PC-3 (cell line): ENCODE data around the gene SGMS1. TPM values are rescaled to one million over a fixed set of nuclear protein-coding genes. Genes with fewer than 3 reads are reported as not detected.
A peak's percentile ranks its signal among the peaks of the same experiment; 100 is the strongest.

ENCODE experiments used
- ATAC-seq: fragments of 200-7000 bp; cut with Tn5 transposase; 2 replicates; pipeline ENCODE4 v1.9.1; 2020; ENCODE audit warnings: mild to moderate bottlenecking, moderate library complexity
- BruUV-seq: library from RNA; stranded (reverse); fragments of 400-500 nt; replicated peaks from 2 replicates; lab custom pipeline; 2021; lab: Mats Ljungman, UMichigan
- CTCF ChIA-PET: fragments of 300-600 bp; sonication (Branson Sonifier 250); formaldehyde crosslinking; loops from one replicate; lab custom pipeline; 2022; ENCODE audit warnings: antibody characterized with exemption; lab: Charles Lee
- POLR2A ChIA-PET: fragments of 300-600 bp; sonication (Branson Sonifier 250); formaldehyde crosslinking; loops from one replicate; lab custom pipeline; 2022; ENCODE audit warnings: antibody characterized with exemption; ENCODE audit not compliant: unreplicated experiment; lab: Charles Lee
- DNase-seq: peaks from one replicate; pipeline ENCODE4 v3.0.0-alpha.2; 2015
- H2AFZ ChIP-seq: fragments of 300-600 bp; sonication (generic); 2 replicates; pipeline ENCODE4 v1.6.0; 2016; ENCODE audit warnings: antibody characterized with exemption, low read length
- H3F3A ChIP-seq: fragments of 300-600 bp; sonication (generic); one replicate; pipeline ENCODE4 v1.6.0; 2017; ENCODE audit warnings: antibody characterized with exemption, low read length, control low read depth, mild to moderate bottlenecking; ENCODE audit not compliant: unreplicated experiment
- H3K27ac ChIP-seq: fragments of 300-600 bp; sonication (generic); 2 replicates; pipeline ENCODE4 v1.5.1; 2016; ENCODE audit warnings: mild to moderate bottlenecking, low read length
- H3K27me3 ChIP-seq: fragments of 300-600 bp; sonication (generic); 2 replicates; pipeline ENCODE4 v1.6.1; 2016; ENCODE audit warnings: low read length, mixed read lengths
- H3K36me3 ChIP-seq: fragments of 300-600 bp; sonication (generic); 2 replicates; pipeline ENCODE4 v1.6.1; 2016; ENCODE audit warnings: low read depth, mixed run types, low read length, mixed read lengths
- H3K4me1 ChIP-seq: fragments of 300-600 bp; sonication (generic); 2 replicates; pipeline ENCODE4 v1.5.1; 2016; ENCODE audit warnings: low read length; ENCODE audit not compliant: insufficient read depth
- H3K4me2 ChIP-seq: fragments of 300-600 bp; sonication (generic); 2 replicates; pipeline ENCODE4 v1.6.0; 2016; ENCODE audit warnings: low read length
- H3K4me3 ChIP-seq: fragments of 300-600 bp; sonication (generic); 2 replicates; pipeline ENCODE4 v1.5.1; 2016; ENCODE audit warnings: mild to moderate bottlenecking, low read length, mixed read lengths
- H3K79me2 ChIP-seq: fragments of 300-600 bp; sonication (generic); 2 replicates; pipeline ENCODE4 v1.6.1; 2017; ENCODE audit warnings: low read length, mixed read lengths
- H3K9ac ChIP-seq: fragments of 300-600 bp; sonication (generic); 2 replicates; pipeline ENCODE4 v1.6.0; 2016; ENCODE audit warnings: mild to moderate bottlenecking, low read length
- H3K9me2 ChIP-seq: fragments of 300-600 bp; sonication (generic); replicated peaks from 2 replicates; pipeline ENCODE4 v1.6.1; 2016; ENCODE audit warnings: mixed run types, low read length, mixed read lengths
- H3K9me3 ChIP-seq: fragments of 300-600 bp; sonication (generic); 2 replicates; pipeline ENCODE4 v1.6.1; 2016; ENCODE audit warnings: low read length, mixed read lengths
- H4K20me1 ChIP-seq: fragments of 300-600 bp; sonication (generic); 2 replicates; pipeline ENCODE4 v1.6.1; 2016; ENCODE audit warnings: low read length, mixed read lengths
- CTCF ChIP-seq: fragments of 300-600 bp; sonication (generic); conservative IDR thresholded peaks from 2 replicates; pipeline ENCODE4 v1.5.1; 2017; ENCODE audit warnings: antibody characterized with exemption, low read depth, mild to moderate bottlenecking, low read length
- EZH2 ChIP-seq: fragments of 300-600 bp; sonication (generic); IDR thresholded peaks from one replicate; pipeline ENCODE4 v1.6.1; 2017; ENCODE audit warnings: antibody characterized with exemption, mild to moderate bottlenecking, low read length; ENCODE audit not compliant: unreplicated experiment
- EZH2phosphoT487 ChIP-seq: fragments of 300-600 bp; sonication (generic); IDR thresholded peaks from 2 replicates; pipeline ENCODE4 v1.6.1; 2018; ENCODE audit warnings: mild to moderate bottlenecking, antibody characterized with exemption, low read length, borderline replicate concordance
- intact Hi-C: fragments of 100-400 bp; cut with micrococcal nuclease; formaldehyde crosslinking; loops from 2 replicates; pipeline ENCODE4 v1.9.0; 2023
- total RNA-seq: library from RNA; depleted of rRNA; stranded (reverse); fragments of >200 nt; gene quantifications from 2 replicates; pipeline ENCODE4 v1.2.3, GENCODE V29; 2014

Gene SGMS1
- total RNA-seq, 1 experiment from 2014 or later, result 61.4 TPM

GRCh38 chr10:50554376-50554994 is 69.3 kb downstream of the SGMS1 start:
- Histone ChIP-seq H3K27me3 (no peaks in the 10 kb centered on the region), H3K9me3 (no peaks in the 10 kb centered on the region), H4K20me1 (no peaks in the 10 kb centered on the region), H3K9ac (no peak overlapping the region), H3K4me2 (no peak overlapping the region), H3K4me1 (no peaks in the 10 kb centered on the region), H3F3A (no peaks in the 10 kb centered on the region), H3K4me3 (no peak overlapping the region), H3K36me3 (no peaks in the 10 kb centered on the region), H3K27ac (no peak overlapping the region), H3K9me2 (no peaks in the 10 kb centered on the region), H2AFZ (no peak overlapping the region), H3K79me2 (peaks cover 2% of the 10 kb centered on the region)
- TF ChIP-seq CTCF (no peak), EZH2phosphoT487 (no peak), EZH2 (no peak)
- CTCF ChIA-PET, result no interaction called here
- ATAC-seq (no peak), DNase-seq (no peak)
- intact Hi-C loops, result loop anchor here (10.0 kb wide), 1 partner anchor 190 kb away; no protein-coding TSS in a partner anchor
- BruUV-seq, result no TSS peak
- POLR2A ChIA-PET, result interaction anchor here (0.7 kb wide), 1 partner anchor 722 kb away, joined by 5 read pairs; no protein-coding TSS in a partner anchor

DNA sequence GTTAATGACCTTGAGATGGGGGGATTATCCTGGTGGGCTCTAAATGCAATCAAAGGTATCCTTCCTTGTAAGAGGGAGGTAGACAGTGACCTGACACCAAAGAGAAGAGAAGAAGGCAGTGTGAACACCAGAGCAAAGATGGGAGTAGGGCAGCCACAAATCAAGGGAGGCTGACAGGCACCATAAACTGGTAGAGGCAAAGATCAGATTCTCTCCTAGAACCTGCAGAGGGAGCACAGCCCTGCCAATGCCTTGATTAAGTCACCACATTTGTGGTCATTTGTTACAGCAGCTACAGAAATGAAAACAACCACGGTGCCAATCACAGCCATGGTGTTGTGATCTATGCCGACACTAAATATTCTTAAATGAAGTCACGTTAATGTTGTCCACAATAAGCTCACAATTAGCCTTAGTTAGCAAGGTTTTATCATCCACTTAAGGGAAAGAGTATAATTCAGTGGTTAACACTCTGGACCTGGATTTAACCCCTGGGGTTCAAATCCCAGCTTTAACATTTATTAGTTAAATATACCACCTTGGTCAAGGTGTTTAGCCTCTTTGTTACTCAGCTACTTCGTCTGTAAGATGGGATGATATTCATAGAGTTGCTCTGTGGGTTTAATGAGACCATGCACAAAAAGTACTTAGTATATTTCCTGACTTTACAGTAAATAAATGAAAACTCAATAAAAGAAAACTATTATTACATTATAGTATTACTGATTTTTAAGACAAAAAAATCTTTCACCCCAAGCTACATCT is 70.8 kb downstream of the SGMS1 start:
- ATAC-seq, result peak; percentile 83
- Histone ChIP-seq H3K27ac (no peak overlapping the region), H3K27me3 (no peaks in the 10 kb centered on the region), H3F3A (no peaks in the 10 kb centered on the region), H3K79me2 (peaks cover 6% of the 10 kb centered on the region), H3K9me3 (no peaks in the 10 kb centered on the region), H3K4me3 (no peak overlapping the region), H4K20me1 (no peaks in the 10 kb centered on the region), H3K9me2 (no peaks in the 10 kb centered on the region), H3K9ac (no peak overlapping the region), H3K4me1 (no peaks in the 10 kb centered on the region), H3K36me3 (no peaks in the 10 kb centered on the region), H3K4me2 (no peak overlapping the region), H2AFZ (no peak overlapping the region)
- intact Hi-C loops, result loop anchor here (2.0 to 10.0 kb wide), 2 partner anchors 100 to 188 kb away; no protein-coding TSS in a partner anchor
- CTCF ChIA-PET, result interaction anchor here (0.6 to 0.7 kb wide), 2 partner anchors 165 to 379 kb away, joined by 3 read pairs; no protein-coding TSS in a partner anchor
- no TSS peak for BruUV-seq
- peak; percentile 66 for DNase-seq
- POLR2A ChIA-PET, result no interaction called here
- peak; percentile 86 for TF ChIP-seq CTCF
- no peak for TF ChIP-seq EZH2phosphoT487
